SW480 (cell line): Measurements from ENCODE around the gene TRPM8.
A peak's percentile ranks its signal among the peaks of the same experiment; 100 is the strongest.

Experiments
- DNase-seq: peaks from one replicate; pipeline ENCODE4 v3.0.0-alpha.2; 2016; ENCODE audit warnings: low spot score

The TRPM8 gene

GRCh38 chr2:234002281-234002680 lies 85.1 kb downstream of the TRPM8 start:
- DNase-seq = no peak

GRCh38 chr2:234003972-234004617 lies 86.9 kb downstream of the TRPM8 start:
- peak; percentile 31 for DNase-seq

- no peak for DNase-seq
These were observed 88.0 kb downstream of the TRPM8 start for GRCh38 chr2:234005126-234005525.

- no peak for DNase-seq
These were observed 89.3 kb downstream of the TRPM8 start for GRCh38 chr2:234006501-234006900.

- DNase-seq = no peak
These were observed 97.3 kb downstream of the TRPM8 start for GRCh38 chr2:234014427-234014826.

GRCh38 chr2:234015861-234016260 lies 98.7 kb downstream of the TRPM8 start:
- no peak for DNase-seq

- no peak for DNase-seq
These were observed 102.7 kb downstream of the TRPM8 start for GRCh38 chr2:234019896-234020295.

GRCh38 chr2:234020332-234020731 lies 103.2 kb downstream of the TRPM8 start:
- DNase-seq = no peak

GRCh38 chr2:234022424-234022823 lies 105.3 kb downstream of the TRPM8 start:
- DNase-seq = no peak

GRCh38 chr2:234024304-234024703 lies 107.1 kb downstream of the TRPM8 start:
- DNase-seq = no peak

- peak; percentile 35 for DNase-seq
These were observed 108.3 kb downstream of the TRPM8 start for GRCh38 chr2:234025466-234025865.

GRCh38 chr2:234025891-234026401 lies 108.8 kb downstream of the TRPM8 start:
- DNase-seq = peak; percentile 14

- DNase-seq = no peak
These were observed 109.6 kb downstream of the TRPM8 start for GRCh38 chr2:234026693-234027254.

GRCh38 chr2:234027641-234028040 lies 110.5 kb downstream of the TRPM8 start:
- no peak for DNase-seq

GRCh38 chr2:234029150-234029733 lies 112.1 kb downstream of the TRPM8 start:
- no peak for DNase-seq

- DNase-seq = no peak
These were observed 114.0 kb downstream of the TRPM8 start for GRCh38 chr2:234031207-234031606.

GRCh38 chr2:234032279-234032856 lies 115.2 kb downstream of the TRPM8 start:
- no peak for DNase-seq

GRCh38 chr2:234033174-234033573 lies 116.0 kb downstream of the TRPM8 start:
- DNase-seq = no peak

GRCh38 chr2:234033885-234034284 lies 116.7 kb downstream of the TRPM8 start:
- no peak for DNase-seq

- DNase-seq = no peak
These were observed 121.1 kb downstream of the TRPM8 start for GRCh38 chr2:234038076-234038802.

GRCh38 chr2:234044157-234044556 lies 127.0 kb downstream of the TRPM8 start:
- no peak for DNase-seq

- no peak for DNase-seq
These were observed 129.3 kb downstream of the TRPM8 start for GRCh38 chr2:234046521-234046920.
